ENCODE data around the gene SORD.
"Not testable (repeated sequence)": the region's sequence is repeated elsewhere in the genome, so short reads cannot be mapped to it uniquely, and the experiment has no call there.

SORD gene

GRCh38 chr15:45023659-45024225 lies 747 bp downstream of the SORD start:
- H3K4me3 ChIP-seq (ENCODE audit: low read depth, low read length): peak overlapping the region; percentile 74

GRCh38 chr15:45024649-45025048 lies 1.7 kb downstream of the SORD start:
- not testable (repeated sequence) for H3K4me3 ChIP-seq (ENCODE audit: low read depth, low read length)

- not testable (repeated sequence) for H3K4me3 ChIP-seq (ENCODE audit: low read depth, low read length)
Measured at GRCh38 chr15:45025627-45026026, 2.6 kb downstream of the SORD start.

DNA sequence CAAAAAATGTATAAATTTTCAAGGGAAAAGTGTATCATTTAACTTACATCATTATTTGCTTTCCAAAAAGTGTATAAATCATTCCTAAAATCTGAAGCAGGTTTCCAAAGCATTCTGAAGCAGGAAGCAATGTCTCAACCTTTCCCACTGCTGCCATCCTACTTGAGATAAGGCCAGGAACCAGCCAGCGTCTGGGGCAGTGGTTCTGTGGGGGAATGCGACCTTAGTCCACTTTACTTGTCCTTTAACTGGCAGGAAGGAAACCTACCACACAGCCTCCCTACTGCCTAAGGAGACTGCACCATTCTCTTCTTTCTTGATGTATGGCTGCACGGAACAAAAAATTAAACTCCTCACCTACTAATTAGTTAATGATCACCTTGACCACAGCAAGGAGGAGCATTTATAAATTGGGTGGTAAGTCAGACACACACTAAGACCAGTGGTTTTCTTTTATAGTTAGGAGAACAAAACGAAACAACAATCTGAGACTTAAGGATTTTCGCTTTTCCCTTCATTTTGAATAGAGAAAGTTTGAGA lies 3.7 kb downstream of the SORD start:
- no peak overlapping the region for H3K4me3 ChIP-seq (ENCODE audit: low read depth, low read length)

DNA sequence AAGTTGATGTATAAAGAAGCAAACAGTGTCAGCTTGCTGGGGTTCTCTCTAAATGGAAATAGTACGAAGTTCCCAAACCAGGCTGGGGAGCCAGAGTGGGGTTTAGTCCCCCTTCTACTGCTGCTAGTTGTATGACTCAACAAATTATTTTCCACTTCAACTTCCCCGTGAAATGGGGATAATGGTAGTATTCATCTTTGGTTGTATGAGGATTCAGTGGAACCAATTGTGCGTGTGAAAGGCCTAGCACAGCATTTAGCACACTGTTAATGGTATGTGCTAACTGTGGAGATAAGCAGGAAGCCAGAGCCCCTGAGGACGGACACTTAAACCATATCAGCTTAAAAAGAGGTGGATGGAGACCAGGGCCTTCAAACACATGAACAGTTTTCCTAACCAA lies 4.2 kb downstream of the SORD start:
- no peak overlapping the region for H3K4me3 ChIP-seq (ENCODE audit: low read depth, low read length)

GRCh38 chr15:45030743-45031142 lies 7.7 kb downstream of the SORD start:
- no peak overlapping the region for H3K4me3 ChIP-seq (ENCODE audit: low read depth, low read length)

DNA sequence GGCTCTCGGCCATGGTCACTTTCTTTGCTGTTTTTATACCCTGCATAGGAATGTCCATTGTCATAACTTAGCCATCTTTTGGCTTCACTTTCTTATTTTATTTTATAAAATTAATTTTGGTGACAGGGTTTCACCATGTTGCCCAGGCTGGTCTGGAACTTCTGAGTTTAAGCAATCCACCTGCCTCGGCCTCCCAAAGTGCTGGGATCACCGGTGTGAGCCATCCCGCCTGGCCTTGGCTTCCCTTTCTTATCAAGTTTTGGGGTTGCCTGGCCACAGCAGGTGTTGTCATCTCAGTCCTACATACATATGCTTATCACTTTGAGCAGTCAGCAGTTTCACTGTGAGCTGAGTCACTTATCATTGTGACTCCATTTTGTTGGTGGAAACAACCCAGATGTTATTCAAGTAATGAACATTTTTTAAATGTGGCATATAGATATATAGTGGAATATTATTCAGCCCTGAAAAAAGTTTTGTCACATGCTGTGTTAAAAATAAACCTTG lies 8.6 kb downstream of the SORD start:
- H3K4me3 ChIP-seq (ENCODE audit: low read depth, low read length): not testable (repeated sequence)

GRCh38 chr15:45032501-45032900 lies 9.5 kb downstream of the SORD start:
- H3K4me3 ChIP-seq (ENCODE audit: low read depth, low read length): not testable (repeated sequence)

DNA sequence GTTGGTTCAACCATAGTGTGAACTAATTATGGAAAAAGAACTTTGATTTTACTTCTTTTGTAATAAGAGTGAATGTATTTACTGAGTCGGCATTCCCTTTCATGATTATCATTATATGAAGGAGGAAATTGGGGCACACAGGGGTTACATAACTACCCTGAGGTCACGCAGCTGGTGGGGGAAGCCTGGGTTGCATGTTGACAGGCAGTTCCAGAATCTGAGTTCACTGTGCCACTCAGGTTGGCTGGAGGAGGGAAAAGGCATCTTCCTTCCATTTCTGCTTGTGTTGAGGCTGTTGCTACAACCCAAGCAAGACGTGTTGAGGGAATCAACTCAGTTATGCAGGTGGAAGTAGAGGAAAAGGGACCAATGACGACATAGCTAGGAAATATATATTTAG lies 11.1 kb downstream of the SORD start:
- not testable (repeated sequence) for H3K4me3 ChIP-seq (ENCODE audit: low read depth, low read length)

DNA sequence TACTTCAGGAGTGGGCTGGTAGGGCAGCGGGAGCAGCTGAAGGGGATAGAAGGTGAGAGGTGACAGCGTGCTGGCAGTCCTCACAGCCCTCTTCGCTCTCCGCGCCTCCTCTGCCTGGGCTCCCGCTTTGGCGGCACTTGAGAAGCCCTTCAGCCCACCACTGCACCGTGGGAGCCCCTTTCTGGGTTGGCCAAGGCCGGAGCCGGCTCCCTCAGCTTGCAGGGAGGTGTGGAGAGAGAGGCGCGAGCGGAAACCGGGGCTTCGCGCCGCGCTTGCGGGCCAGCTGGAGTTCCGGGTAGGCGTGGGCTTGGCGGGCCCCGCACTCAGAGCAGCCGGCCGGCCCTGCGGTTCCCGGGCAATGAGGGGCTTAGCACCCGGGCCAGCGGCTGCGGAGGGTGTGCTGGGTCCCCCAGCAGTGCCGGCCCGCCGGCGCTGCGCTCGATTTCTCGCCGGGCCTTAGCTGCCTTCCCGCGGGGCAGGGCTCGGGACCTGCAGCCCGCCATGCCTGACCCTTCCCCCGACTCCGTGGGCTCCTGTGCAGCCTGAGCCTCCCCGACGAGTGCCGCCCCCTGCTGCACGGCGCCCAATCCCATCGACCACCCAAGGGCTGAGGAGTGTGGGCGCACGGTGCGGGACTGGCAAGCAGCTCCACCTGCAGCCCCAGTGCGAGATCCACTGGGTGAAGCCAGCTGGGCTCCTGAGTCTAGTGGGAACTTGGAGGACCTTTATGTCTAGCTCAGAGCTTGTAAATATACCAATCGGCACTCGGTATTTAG lies 11.8 kb downstream of the SORD start:
- not testable (repeated sequence) for H3K4me3 ChIP-seq (ENCODE audit: low read depth, low read length)

DNA sequence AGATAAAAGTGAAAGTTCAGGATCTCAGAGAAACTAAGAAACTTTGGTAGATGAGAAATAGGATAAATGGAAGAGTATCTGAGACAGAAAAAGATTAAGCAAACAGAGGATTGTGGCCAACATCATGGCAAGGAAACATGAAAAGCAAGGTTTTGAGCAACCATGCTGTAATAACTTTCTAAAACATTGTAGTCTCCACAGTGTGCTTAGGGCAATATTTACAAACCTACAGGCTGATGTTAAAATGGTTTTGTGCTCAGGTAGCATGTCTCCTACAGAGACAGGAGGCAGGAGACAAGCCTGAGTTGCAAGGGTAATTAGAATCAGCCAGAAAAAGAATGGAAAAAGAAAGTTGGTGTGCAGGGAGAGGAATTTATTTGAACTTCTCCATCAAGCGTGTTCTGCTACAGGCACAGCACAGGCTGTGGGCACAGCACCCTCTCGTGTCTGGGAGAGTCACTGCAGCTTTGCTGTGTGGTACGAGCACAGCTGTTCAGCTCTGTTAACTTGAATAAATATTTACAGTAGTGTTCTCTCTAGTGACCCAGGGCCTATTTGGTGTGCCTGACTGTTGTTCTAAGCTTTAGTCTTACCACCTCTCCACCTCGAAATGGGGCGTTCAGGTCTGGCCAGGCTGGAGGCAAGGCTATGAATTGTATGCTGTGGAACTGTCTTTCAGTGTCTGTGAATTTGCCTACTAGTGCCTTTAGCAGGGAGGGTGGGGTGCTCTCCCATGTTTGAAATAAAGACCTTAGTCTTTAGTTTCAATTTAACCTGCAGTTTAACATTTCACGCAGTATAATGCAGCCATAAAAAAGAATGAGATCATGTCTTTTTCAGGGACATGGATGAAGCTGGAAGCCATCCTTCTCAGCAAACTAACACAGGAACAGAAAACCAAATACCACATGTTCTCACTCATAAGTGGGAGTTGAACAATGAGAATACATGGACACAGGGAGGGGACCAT lies 14.1 kb downstream of the SORD start:
- H3K4me3 ChIP-seq (ENCODE audit: low read depth, low read length): not testable (repeated sequence)

GRCh38 chr15:45037936-45038335 lies 14.9 kb downstream of the SORD start:
- no peak overlapping the region for H3K4me3 ChIP-seq (ENCODE audit: low read depth, low read length)

DNA sequence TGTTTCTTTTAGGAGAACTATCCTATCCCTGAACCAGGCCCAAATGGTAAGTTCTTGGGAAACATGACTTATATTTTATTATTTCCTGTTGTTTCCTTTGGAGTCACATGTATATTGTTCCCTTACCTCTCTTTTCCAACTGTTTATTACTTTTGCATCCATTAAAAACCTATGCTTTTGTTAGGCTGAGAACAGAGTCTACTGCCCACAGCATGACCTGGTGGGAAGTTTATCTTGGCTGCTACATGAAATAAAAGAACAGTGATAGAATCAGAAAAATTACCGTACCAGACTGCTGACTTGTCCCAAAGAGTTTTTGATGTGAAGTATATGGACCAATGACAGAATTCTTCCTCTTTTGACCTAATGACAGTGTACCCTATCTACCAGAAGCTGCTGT lies 17.4 kb downstream of the SORD start:
- H3K4me3 ChIP-seq (ENCODE audit: low read depth, low read length): not testable (repeated sequence)

DNA sequence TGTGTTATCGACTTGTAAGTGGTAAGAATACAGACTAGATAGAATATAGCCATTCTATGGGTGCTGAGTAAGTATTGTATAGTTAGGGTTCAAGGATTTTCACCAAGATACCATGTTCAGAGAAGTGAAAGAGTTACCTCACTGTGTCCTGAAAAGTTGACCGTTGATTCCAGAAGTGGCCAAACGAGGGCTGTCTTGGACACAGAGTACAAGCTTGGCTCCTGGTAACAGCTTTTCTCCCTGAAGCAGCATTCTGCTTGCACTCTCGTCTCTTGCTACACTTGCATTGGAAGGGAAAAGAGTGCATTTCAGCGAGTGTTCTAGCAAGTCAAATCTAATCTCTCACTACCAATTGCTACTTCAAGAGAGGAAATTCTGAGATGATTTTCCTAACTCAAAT lies 18.5 kb downstream of the SORD start:
- H3K4me3 ChIP-seq (ENCODE audit: low read depth, low read length): not testable (repeated sequence)

DNA sequence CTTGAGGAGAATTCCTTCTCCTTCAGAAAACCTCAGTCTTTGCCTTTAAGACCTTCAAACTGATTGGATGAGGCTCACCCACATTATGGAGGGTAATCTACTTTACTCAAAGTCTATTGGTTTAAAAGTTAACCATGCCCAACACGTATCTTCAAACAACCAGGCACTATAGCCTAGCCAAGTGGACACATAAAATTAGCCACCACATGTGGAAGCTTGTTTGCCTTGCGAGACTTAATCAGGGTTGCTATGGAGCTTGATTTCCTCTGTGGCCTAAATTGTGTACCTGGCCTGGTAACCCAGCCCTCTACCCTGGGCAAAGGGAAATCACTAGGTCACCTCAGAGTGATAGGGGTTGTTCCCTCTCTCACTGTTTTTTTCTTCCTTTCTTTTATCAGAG lies 19.9 kb downstream of the SORD start:
- H3K4me3 ChIP-seq (ENCODE audit: low read depth, low read length): not testable (repeated sequence)

DNA sequence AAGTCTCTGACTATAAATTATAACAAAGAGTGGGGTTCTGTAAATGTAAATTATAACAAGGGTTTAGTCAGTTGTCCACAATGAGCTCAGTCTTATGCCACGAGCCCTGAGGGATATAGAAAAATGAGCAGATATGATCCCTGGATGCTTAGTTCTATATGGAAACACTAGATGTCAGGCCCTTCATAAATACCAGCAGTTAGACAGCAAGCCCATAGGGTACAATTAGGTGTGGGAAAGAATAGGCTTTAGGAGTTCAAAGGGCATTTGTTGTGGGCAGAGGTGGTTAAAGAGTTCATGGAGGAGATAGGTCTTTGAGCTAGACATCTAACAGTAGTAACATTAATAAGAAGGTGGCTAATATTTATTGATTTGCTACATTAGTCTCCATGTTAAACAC lies 21.3 kb downstream of the SORD start:
- H3K4me3 ChIP-seq (ENCODE audit: low read depth, low read length): not testable (repeated sequence)

DNA sequence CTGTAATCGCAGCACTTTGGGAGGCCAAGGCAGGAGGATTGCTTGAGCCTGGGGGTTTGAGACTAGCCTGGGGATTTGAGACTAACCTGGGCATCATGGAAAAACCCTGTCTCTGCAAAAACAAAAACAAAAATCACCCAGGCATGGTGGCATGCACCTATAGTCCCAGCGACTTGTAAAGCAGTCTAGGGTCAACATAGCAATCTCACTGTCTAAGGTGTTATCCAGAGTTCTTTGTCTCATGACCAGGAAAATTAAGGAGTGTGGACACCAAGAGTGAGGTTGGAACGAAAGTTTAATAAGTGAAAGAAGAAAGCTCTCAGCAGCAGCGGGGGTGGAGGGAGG lies 25.4 kb downstream of the SORD start:
- H3K4me3 ChIP-seq (ENCODE audit: low read depth, low read length): not testable (repeated sequence)

DNA sequence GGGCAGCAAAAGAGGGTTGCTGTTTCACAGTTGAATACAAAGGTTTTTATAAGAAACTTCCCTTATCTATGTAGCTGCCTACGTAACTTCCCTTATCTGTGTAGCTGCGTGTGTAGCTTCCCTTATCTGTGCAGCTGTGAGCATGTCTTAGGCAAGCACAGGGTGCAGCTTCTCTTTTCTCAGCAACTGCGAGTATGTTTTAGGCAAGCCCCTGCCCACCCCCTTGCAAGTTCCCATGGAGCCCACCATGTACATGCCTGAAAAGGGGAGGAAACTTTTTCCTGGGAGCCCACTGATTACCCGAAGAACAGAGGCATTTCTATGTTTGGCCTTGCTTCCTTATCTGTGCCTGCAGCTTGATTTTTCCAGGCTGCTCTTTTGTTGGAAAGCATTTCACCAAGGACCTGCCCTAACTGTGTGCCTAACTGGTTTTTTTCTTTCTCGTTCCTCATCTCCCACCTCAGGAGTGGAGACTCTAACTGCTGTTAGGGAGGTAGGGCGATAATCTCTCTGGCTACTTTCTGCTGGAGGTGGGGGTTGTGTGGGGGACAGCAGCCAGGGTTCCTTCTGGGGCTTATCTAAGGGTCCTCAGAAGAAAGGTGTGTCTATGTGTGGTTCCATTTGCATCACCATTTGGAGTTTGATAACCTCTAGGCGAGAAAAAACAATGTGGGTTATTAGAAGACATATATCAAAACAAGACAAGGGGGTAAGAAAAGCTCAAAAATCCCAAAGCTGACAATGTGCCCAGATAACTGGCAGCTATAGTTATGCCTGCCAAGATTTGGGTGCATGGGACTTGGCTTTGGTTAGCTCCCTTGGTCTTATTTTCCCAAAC lies 26.0 kb downstream of the SORD start:
- H3K4me3 ChIP-seq (ENCODE audit: low read depth, low read length): no peak overlapping the region

- H3K4me3 ChIP-seq (ENCODE audit: low read depth, low read length): no peak overlapping the region
Measured at GRCh38 chr15:45050587-45050986, 27.6 kb downstream of the SORD start.

DNA sequence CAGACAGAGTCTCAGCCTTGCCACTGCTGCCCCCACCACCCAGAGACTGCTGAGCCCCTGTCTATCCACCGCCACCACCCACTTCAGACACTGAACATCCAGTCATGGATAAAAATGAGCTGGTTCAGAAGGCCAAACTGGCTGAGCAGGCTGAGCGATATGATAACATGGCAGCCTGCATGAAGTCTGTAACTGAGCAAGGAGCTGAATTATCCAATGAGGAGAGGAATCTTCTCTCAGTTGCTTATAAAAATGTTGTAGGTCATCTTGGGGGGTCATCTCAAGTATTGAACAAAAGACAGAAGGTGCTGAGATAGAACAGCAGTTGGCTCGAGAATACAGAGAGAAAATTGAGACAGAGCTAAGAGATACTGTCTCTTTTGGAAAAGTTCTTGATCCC lies 29.7 kb downstream of the SORD start:
- not testable (repeated sequence) for H3K4me3 ChIP-seq (ENCODE audit: low read depth, low read length)

Data from iPS-11a (cell line).